ENCODE results near the gene OSBPL9. TPM values are rescaled to one million over a fixed set of nuclear protein-coding genes. Genes with fewer than 3 reads are reported as not detected.
"Not testable (repeated sequence)": the region's sequence is repeated elsewhere in the genome, so short reads cannot be mapped to it uniquely, and the experiment has no call there.

OSBPL9 gene
- total RNA-seq, 1 experiment from 2014 or later = 52.6 TPM

DNA sequence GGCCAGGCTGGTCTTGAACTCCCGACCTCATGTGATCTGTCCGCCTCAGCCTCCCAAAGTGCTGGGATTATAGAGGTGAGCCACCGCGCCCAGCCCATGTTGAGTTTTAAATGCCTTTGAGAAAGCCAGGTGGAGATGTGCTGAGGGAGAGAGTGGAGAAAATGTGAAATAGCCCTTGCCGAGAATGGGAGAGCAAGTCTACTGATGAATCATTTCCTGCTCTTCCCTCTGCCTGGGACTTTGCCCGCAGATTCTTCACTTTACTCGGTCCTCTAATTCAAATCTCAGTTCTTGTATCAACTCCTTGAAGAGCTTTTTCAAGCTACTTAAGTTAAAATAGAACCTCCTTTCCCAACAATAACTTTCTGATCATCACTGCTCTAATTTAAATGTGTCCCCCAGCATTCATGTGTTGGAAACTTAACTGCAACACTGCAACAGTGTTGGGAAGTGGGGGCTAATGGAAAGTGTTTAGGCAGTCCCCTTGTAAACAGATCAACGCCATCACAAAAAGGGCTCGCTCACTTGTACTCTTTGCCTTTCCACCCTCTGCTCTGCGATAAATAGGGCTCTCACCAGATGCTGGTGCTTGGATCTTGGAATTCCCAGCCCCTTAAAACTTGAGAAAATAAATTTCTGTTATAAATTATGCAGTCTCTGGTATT lies 27.8 kb downstream of the OSBPL9 start:
- H3K4me2 ChIP-seq (ENCODE audit: low read length) = peak overlapping the region; percentile 84
- peaks cover 51% of the 10 kb centered on the region for H3K79me2 ChIP-seq (ENCODE audit: insufficient read depth, low read length)
- H3K4me1 ChIP-seq (ENCODE audit: control insufficient read depth in 1 of 2, insufficient read depth in 2 of 2, low read length in 2 of 2) = peaks cover 28 to 70% of the 10 kb centered on the region in 2 experiments

GRCh38 chr1:51646592-51646991 lies 29.7 kb downstream of the OSBPL9 start:
- DNase-seq (ENCODE audit: low read depth, low spot score); intact Hi-C loops (cut with micrococcal nuclease); CTCF ChIA-PET; H2AFZ ChIP-seq (ENCODE audit: low read depth, low read length, poor library complexity, severe bottlenecking); POLR2A ChIA-PET; H3K27ac ChIP-seq (ENCODE audit: low read depth, low read length); H3K9me2 ChIP-seq (ENCODE audit: insufficient read depth); H3K4me3 ChIP-seq (replicated peaks in 1 of 2; ENCODE audit: low read depth in 1 of 2, low read length in 2 of 2); H3K27me3 ChIP-seq (ENCODE audit: insufficient read depth, low read length); H3K9me3 ChIP-seq (ENCODE audit: control insufficient read depth in 1 of 2, insufficient read depth in 1 of 2, low read depth in 1 of 2, low read length in 2 of 2); H3K4me2 ChIP-seq (ENCODE audit: low read length); H3K9ac ChIP-seq (ENCODE audit: low read length); H3K36me3 ChIP-seq (ENCODE audit: control insufficient read depth in 1 of 2, insufficient read depth in 2 of 2, low read length in 2 of 2); RAD21 ChIA-PET (ENCODE audit: low non-redundant PET in 1 of 2, low total read pairs in 2 of 2, uncharacterized antibody in 2 of 2, unreplicated experiment in 2 of 2); BruUV-seq (replicated peaks); ATAC-seq; H4K20me1 ChIP-seq (ENCODE audit: insufficient read depth): not testable (repeated sequence)
- H3K79me2 ChIP-seq (ENCODE audit: insufficient read depth, low read length) = peaks cover 38% of the 10 kb centered on the region
- peaks cover 40 to 75% of the 10 kb centered on the region in 2 experiments for H3K4me1 ChIP-seq (ENCODE audit: control insufficient read depth in 1 of 2, insufficient read depth in 2 of 2, low read length in 2 of 2)

More for the DNA sequence above, 27.8 kb downstream of the OSBPL9 start:
- H2AFZ ChIP-seq (ENCODE audit: low read depth, low read length, poor library complexity, severe bottlenecking) = no peak overlapping the region
- peak overlapping the region; percentile 50 for H3K9ac ChIP-seq (ENCODE audit: low read length)
- H3K36me3 ChIP-seq (ENCODE audit: control insufficient read depth in 1 of 2, insufficient read depth in 2 of 2, low read length in 2 of 2) = no peaks in the 10 kb centered on the region
- H4K20me1 ChIP-seq (ENCODE audit: insufficient read depth) = no peaks in the 10 kb centered on the region
- H3K4me3 ChIP-seq (replicated peaks in 1 of 2; ENCODE audit: low read depth in 1 of 2, low read length in 2 of 2) = peak overlapping the region; percentile 6 to 51
- ChIA-PET CTCF (no interaction called here), RAD21 (ENCODE audit: low non-redundant PET in 1 of 2, low total read pairs in 2 of 2, uncharacterized antibody in 2 of 2, unreplicated experiment in 2 of 2) (no interaction called here), POLR2A (no interaction called here)
- peak; percentile 48 for DNase-seq (ENCODE audit: low read depth, low spot score)
- TF ChIP-seq, protein P1, sequence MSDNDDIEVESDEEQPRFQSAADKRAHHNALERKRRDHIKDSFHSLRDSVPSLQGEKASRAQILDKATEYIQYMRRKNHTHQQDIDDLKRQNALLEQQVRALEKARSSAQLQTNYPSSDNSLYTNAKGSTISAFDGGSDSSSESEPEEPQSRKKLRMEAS (IDR thresholded peaks at IDR 0.05) = peak; percentile 38; the same call in 1 of the 2 replicates
- 0 out of 2 replicates have a peak, but pooled peaks have one; percentile 9 for TF ChIP-seq CEBPB (IDR thresholded peaks at IDR 0.05; ENCODE audit: low read depth)
- TF ChIP-seq, protein P2, sequence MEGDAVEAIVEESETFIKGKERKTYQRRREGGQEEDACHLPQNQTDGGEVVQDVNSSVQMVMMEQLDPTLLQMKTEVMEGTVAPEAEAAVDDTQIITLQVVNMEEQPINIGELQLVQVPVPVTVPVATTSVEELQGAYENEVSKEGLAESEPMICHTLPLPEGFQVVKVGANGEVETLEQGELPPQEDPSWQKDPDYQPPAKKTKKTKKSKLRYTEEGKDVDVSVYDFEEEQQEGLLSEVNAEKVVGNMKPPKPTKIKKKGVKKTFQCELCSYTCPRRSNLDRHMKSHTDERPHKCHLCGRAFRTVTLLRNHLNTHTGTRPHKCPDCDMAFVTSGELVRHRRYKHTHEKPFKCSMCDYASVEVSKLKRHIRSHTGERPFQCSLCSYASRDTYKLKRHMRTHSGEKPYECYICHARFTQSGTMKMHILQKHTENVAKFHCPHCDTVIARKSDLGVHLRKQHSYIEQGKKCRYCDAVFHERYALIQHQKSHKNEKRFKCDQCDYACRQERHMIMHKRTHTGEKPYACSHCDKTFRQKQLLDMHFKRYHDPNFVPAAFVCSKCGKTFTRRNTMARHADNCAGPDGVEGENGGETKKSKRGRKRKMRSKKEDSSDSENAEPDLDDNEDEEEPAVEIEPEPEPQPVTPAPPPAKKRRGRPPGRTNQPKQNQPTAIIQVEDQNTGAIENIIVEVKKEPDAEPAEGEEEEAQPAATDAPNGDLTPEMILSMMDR (IDR thresholded peaks at IDR 0.05 in 2 of 3, conservative IDR thresholded peaks at IDR 0.05 in 1 of 3; ENCODE audit: borderline replicate concordance in 1 of 3, insufficient read depth in 1 of 3, low read depth in 2 of 3, low read length in 2 of 3) = no peak
- peak; percentile 49; the same call in 1 of the 2 replicates for TF ChIP-seq CBX3 (IDR thresholded peaks at IDR 0.05; ENCODE audit: low read depth)
- TF ChIP-seq, protein P3, sequence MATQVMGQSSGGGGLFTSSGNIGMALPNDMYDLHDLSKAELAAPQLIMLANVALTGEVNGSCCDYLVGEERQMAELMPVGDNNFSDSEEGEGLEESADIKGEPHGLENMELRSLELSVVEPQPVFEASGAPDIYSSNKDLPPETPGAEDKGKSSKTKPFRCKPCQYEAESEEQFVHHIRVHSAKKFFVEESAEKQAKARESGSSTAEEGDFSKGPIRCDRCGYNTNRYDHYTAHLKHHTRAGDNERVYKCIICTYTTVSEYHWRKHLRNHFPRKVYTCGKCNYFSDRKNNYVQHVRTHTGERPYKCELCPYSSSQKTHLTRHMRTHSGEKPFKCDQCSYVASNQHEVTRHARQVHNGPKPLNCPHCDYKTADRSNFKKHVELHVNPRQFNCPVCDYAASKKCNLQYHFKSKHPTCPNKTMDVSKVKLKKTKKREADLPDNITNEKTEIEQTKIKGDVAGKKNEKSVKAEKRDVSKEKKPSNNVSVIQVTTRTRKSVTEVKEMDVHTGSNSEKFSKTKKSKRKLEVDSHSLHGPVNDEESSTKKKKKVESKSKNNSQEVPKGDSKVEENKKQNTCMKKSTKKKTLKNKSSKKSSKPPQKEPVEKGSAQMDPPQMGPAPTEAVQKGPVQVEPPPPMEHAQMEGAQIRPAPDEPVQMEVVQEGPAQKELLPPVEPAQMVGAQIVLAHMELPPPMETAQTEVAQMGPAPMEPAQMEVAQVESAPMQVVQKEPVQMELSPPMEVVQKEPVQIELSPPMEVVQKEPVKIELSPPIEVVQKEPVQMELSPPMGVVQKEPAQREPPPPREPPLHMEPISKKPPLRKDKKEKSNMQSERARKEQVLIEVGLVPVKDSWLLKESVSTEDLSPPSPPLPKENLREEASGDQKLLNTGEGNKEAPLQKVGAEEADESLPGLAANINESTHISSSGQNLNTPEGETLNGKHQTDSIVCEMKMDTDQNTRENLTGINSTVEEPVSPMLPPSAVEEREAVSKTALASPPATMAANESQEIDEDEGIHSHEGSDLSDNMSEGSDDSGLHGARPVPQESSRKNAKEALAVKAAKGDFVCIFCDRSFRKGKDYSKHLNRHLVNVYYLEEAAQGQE (IDR thresholded peaks at IDR 0.05; ENCODE audit: low read depth) = no peak
- peak; percentile 83 for TF ChIP-seq JUND (IDR thresholded peaks at IDR 0.05)
- TF ChIP-seq FOSL1 (IDR thresholded peaks at IDR 0.05; ENCODE audit: low read depth) = peak; percentile 82
- peak; percentile 52 for TF ChIP-seq SP1 (IDR thresholded peaks at IDR 0.05; ENCODE audit: low read depth)
- no peaks in the 10 kb centered on the region for H3K9me3 ChIP-seq (ENCODE audit: control insufficient read depth in 1 of 2, insufficient read depth in 1 of 2, low read depth in 1 of 2, low read length in 2 of 2)
- H3K27ac ChIP-seq (ENCODE audit: low read depth, low read length) = peak overlapping the region; percentile 62
- peak; percentile 78 for ATAC-seq
- intact Hi-C loops (cut with micrococcal nuclease) = no loop called here
- no TSS peak for BruUV-seq (replicated peaks)
- H3K9me2 ChIP-seq (ENCODE audit: insufficient read depth) = no peaks in the 10 kb centered on the region
- H3K27me3 ChIP-seq (ENCODE audit: insufficient read depth, low read length) = no peaks in the 10 kb centered on the region
